Ovary (tissue), 3 donors: ENCODE data around the gene MRPL45.
"Not testable (repeated sequence)": the region's sequence is repeated elsewhere in the genome, so short reads cannot be mapped to it uniquely, and the experiment has no call there.

Experiments used
- CTCF ChIP-seq, 3 donors: fragments of 450-650 bp in 2 of 3; fragments of 200-600 bp in 1 of 3; IDR thresholded peaks; one replicate each; pipeline versions ENCODE4 v1.5.1 to v1.8.0; 2016 to 2022; ENCODE audit warnings: antibody characterized with exemption in 3 of 3, mild to moderate bottlenecking in 1 of 3
- POLR2A ChIP-seq: fragments of 450-650 bp; IDR thresholded peaks from one replicate; pipeline ENCODE4 v1.6.1; 2017; ENCODE audit warnings: antibody characterized with exemption, mild to moderate bottlenecking, moderate library complexity
- donor health status: DM: no; HTN: no; CAD: no.

- not testable (repeated sequence) for TF ChIP-seq POLR2A; CTCF (IDR thresholded peaks at IDR 0.05)
Observed at GRCh38 chr17:38268138-38268537, 28.8 kb upstream of the MRPL45 start.
